ENCODE results near the gene MRPL19. TPM values are rescaled to one million over a fixed set of nuclear protein-coding genes. Genes with fewer than 3 reads are reported as not detected.

Gene MRPL19
- total and polyA plus RNA-seq, 2 donors from 2014 or later: 54.7 to 55.6 TPM

DNA sequence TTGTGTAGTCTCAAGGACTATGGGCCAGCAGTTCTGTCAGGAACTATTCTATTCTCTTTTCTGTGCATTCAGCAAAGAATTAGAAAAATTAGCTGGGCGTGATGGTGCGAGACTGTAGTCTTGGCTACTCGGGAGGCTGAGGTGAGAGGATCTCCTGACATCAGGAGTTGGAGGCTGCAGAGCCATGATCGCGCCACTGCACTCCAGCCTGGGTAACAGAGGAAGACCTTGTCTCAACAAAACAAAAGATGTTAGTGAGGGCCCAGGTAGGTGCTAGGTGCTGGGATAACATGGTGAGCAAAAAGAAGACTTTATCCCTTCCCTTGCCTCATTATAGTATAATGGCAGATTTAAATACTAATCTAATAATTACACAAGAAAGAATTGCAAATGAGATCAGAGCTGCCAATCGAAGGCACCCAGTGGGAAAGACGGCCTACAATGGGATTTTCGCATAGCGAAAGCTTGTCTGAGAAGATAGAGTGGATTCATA, 447 bp upstream of the MRPL19 start:
- Histone ChIP-seq H3K36me3 (ENCODE audit: control insufficient read depth in 2 of 3, insufficient read depth in 3 of 3, low read length in 3 of 3) (peaks cover 0 to 8% (median 7%) of the 10 kb centered on the region in 3 donors), H3K27ac (ENCODE audit: low read depth in 2 of 2, low read length in 2 of 2) (peak overlapping the region; percentile 71 to 81), H3K4me3 (ENCODE audit: low read length in 3 of 3) (peak overlapping the region; percentile 80 to 88 (median 82)), H3K4me1 (ENCODE audit: control insufficient read depth in 2 of 3, insufficient read depth in 2 of 3, low read depth in 1 of 3, low read length in 3 of 3) (peaks cover 0 to 8% (median under 1%) of the 10 kb centered on the region in 3 donors), H3K9me3 (ENCODE audit: control insufficient read depth in 2 of 3, insufficient read depth in 1 of 3, low read length in 3 of 3) (no peaks in the 10 kb centered on the region), H3K27me3 (ENCODE audit: control insufficient read depth, insufficient read depth, low read length) (no peaks in the 10 kb centered on the region), H3K9ac (ENCODE audit: low read length in 3 of 3) (peak overlapping the region; percentile 76 to 91 (median 80))
- FAIRE-seq (no peak), DNase-seq (no peak)
- TF ChIP-seq CTCF (IDR thresholded peaks at IDR 0.05; ENCODE audit: borderline replicate concordance, extremely low read depth, insufficient read depth): no peak
- intact Hi-C loops (cut with DNase I): no loop called here

- Histone ChIP-seq H3K9ac (ENCODE audit: low read length in 3 of 3) (peak overlapping the region in 1 of 3 donors; percentile 91), H3K4me3 (ENCODE audit: low read length in 3 of 3) (peak overlapping the region in 2 of 3 donors; percentile 82 to 88), H3K27ac (ENCODE audit: low read depth in 2 of 2, low read length in 2 of 2) (no peak overlapping the region), H3K4me1 (ENCODE audit: control insufficient read depth in 2 of 3, insufficient read depth in 2 of 3, low read depth in 1 of 3, low read length in 3 of 3) (peaks cover 0 to 8% (median 0%) of the 10 kb centered on the region in 3 donors), H3K27me3 (ENCODE audit: control insufficient read depth, insufficient read depth, low read length) (no peaks in the 10 kb centered on the region), H3K9me3 (ENCODE audit: control insufficient read depth in 2 of 3, insufficient read depth in 1 of 3, low read length in 3 of 3) (no peaks in the 10 kb centered on the region), H3K36me3 (ENCODE audit: control insufficient read depth in 2 of 3, insufficient read depth in 3 of 3, low read length in 3 of 3) (peaks cover 7 to 16% (median 16%) of the 10 kb centered on the region in 3 donors)
- no peak for TF ChIP-seq CTCF (IDR thresholded peaks at IDR 0.05; ENCODE audit: borderline replicate concordance, extremely low read depth, insufficient read depth)
- DNase-seq: no peak
- FAIRE-seq: no peak
- intact Hi-C loops (cut with DNase I): no loop called here
Measured at GRCh38 chr2:75647771-75648170, 1.2 kb downstream of the MRPL19 start.

DNA sequence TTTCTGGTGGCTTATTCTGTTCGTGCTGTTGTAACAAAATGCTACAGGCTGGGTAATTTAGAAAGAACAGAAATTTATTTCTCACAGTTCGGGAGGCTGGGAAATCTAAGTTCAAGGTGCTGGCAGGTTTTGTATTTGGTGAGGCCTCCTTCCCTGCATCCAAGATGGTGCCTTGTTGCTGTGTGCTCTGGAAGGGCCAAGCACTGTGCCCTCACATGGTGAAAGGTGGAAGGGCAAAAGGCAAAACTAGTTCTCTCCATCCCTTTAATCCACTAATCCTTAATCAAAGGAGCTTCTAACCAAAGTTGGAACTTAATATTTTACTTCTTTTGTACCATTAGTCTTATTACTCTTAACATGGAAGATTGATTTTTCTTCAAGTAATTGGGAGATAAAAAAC, 7.4 kb downstream of the MRPL19 start:
- intact Hi-C loops (cut with DNase I): no loop called here
- peaks cover 26 to 39% (median 34%) of the 10 kb centered on the region in 3 donors for H3K36me3 ChIP-seq (ENCODE audit: control insufficient read depth in 2 of 3, insufficient read depth in 3 of 3, low read length in 3 of 3)
- no peak for FAIRE-seq

More for the DNA sequence above, 7.4 kb downstream of the MRPL19 start:
- DNase-seq: no peak
- no peak for TF ChIP-seq CTCF (IDR thresholded peaks at IDR 0.05; ENCODE audit: borderline replicate concordance, extremely low read depth, insufficient read depth)
- Histone ChIP-seq H3K4me1 (ENCODE audit: control insufficient read depth in 2 of 3, insufficient read depth in 2 of 3, low read depth in 1 of 3, low read length in 3 of 3) (no peaks in the 10 kb centered on the region), H3K4me3 (ENCODE audit: low read length in 3 of 3) (no peak overlapping the region), H3K27ac (ENCODE audit: low read depth in 2 of 2, low read length in 2 of 2) (no peak overlapping the region), H3K9me3 (ENCODE audit: control insufficient read depth in 2 of 3, insufficient read depth in 1 of 3, low read length in 3 of 3) (no peaks in the 10 kb centered on the region), H3K9ac (ENCODE audit: low read length in 3 of 3) (no peak overlapping the region), H3K27me3 (ENCODE audit: control insufficient read depth, insufficient read depth, low read length) (no peaks in the 10 kb centered on the region)
